ENCODE measurements around the gene AIMP1. TPM values are rescaled to one million over a fixed set of nuclear protein-coding genes. Genes with fewer than 3 reads are reported as not detected.

The AIMP1 gene
- total RNA-seq, 1 donor from 2014 or later: 46.8 TPM

GRCh38 chr4:106368678-106369077 is 52.3 kb downstream of the AIMP1 start, which contains the start of gene GIMD1:
TSS of gene GIMD1 (minus strand) at chr4:106368778. CDS start at chr4:106367435, 1,343 bp downstream.
- no peaks in the 10 kb centered on the region for H3K9me3 Mint-ChIP-seq (ENCODE audit: unreplicated experiment)
- Histone ChIP-seq H3K4me3 (ENCODE audit: insufficient read depth, low read depth, low read length) (no peak within 1 kb of the TSS), H3K9me3 (ENCODE audit: insufficient read depth, low read depth, low read length) (peaks cover 3% of the 10 kb centered on the region), H3K9ac (ENCODE audit: low read length) (peak within 1 kb of the TSS; percentile 4), H3K27me3 (ENCODE audit: insufficient read depth, low read length) (no peaks in the 10 kb centered on the region), H3K79me2 (ENCODE audit: insufficient read depth, low read length) (no peaks in the 10 kb centered on the region), H2AFZ (ENCODE audit: low read depth, low read length) (no peak within 1 kb of the TSS), H3K27ac (ENCODE audit: low read depth, low read length) (no peak within 1 kb of the TSS), H3K36me3 (ENCODE audit: insufficient read depth, low read length) (no peaks in the 10 kb centered on the region), H3K4me2 (ENCODE audit: low read length) (peak within 1 kb of the TSS; percentile 49), H4K20me1 (ENCODE audit: insufficient read depth, low read length) (no peaks in the 10 kb centered on the region), H3K4me1 (ENCODE audit: insufficient read depth, low read length) (peaks cover 11% of the 10 kb centered on the region)
- no peak for TF ChIP-seq EZH2 (IDR thresholded peaks at IDR 0.05; ENCODE audit: insufficient read depth, low read length)
- TF ChIP-seq, protein P1, sequence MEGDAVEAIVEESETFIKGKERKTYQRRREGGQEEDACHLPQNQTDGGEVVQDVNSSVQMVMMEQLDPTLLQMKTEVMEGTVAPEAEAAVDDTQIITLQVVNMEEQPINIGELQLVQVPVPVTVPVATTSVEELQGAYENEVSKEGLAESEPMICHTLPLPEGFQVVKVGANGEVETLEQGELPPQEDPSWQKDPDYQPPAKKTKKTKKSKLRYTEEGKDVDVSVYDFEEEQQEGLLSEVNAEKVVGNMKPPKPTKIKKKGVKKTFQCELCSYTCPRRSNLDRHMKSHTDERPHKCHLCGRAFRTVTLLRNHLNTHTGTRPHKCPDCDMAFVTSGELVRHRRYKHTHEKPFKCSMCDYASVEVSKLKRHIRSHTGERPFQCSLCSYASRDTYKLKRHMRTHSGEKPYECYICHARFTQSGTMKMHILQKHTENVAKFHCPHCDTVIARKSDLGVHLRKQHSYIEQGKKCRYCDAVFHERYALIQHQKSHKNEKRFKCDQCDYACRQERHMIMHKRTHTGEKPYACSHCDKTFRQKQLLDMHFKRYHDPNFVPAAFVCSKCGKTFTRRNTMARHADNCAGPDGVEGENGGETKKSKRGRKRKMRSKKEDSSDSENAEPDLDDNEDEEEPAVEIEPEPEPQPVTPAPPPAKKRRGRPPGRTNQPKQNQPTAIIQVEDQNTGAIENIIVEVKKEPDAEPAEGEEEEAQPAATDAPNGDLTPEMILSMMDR (IDR thresholded peaks at IDR 0.05; ENCODE audit: insufficient read depth, low read depth, low read length): no peak
- no peak for FAIRE-seq
- no peaks in the 10 kb centered on the region for H3K36me3 Mint-ChIP-seq (ENCODE audit: low read depth, unreplicated experiment)
- peaks cover 23% of the 10 kb centered on the region for H3K4me1 Mint-ChIP-seq (ENCODE audit: low read depth, unreplicated experiment)
- H3K27ac Mint-ChIP-seq (ENCODE audit: unreplicated experiment): no peak within 1 kb of the TSS
- H3K27me3 Mint-ChIP-seq (ENCODE audit: low read depth, unreplicated experiment): no peaks in the 10 kb centered on the region
- no peak for DNase-seq (ENCODE audit: low read depth)
- H3K4me3 Mint-ChIP-seq (ENCODE audit: unreplicated experiment): no peak within 1 kb of the TSS

DNA sequence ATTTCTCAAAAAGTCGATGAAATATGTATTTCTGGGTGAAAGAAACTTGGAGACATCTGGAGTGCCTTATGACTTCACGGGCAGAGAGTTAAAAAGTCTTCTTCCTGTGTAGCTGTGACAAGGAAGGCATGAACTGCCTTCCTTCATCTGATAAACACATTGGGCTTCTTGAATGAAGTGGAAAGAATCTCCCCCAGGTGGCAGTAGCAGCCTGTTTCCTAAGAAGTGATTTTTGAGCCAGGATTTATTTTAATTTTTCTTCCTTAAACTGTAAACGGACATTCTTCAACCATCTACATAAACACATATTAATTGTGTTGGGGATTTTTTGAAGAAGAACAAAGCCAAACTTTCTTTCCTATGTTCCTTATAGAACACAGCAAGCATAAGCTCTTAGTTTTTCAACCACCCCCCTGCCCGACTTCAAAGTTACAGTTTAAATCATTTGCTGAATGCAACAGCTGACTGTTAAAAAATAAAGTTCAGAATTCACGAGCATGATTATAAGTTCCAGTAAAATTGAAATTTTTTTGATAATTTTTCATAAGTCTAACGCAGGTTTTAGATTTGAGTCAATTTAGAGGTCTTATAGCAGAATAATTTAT is 53.2 kb downstream of the AIMP1 start:
- no peak overlapping the region for H2AFZ ChIP-seq (ENCODE audit: low read depth, low read length)
- H3K4me1 ChIP-seq (ENCODE audit: insufficient read depth, low read length): peaks cover 11% of the 10 kb centered on the region
- no peaks in the 10 kb centered on the region for H3K27me3 ChIP-seq (ENCODE audit: insufficient read depth, low read length)
- FAIRE-seq (peak; percentile 91), DNase-seq (ENCODE audit: low read depth) (peak; percentile 62)
- H3K9me3 ChIP-seq (ENCODE audit: insufficient read depth, low read depth, low read length): peaks cover 3% of the 10 kb centered on the region
- no peaks in the 10 kb centered on the region for H3K79me2 ChIP-seq (ENCODE audit: insufficient read depth, low read length)
- no peaks in the 10 kb centered on the region for H4K20me1 ChIP-seq (ENCODE audit: insufficient read depth, low read length)
- Mint-ChIP-seq H3K27ac (ENCODE audit: unreplicated experiment) (no peak overlapping the region), H3K36me3 (ENCODE audit: low read depth, unreplicated experiment) (no peaks in the 10 kb centered on the region), H3K4me3 (ENCODE audit: unreplicated experiment) (no peak overlapping the region), H3K4me1 (ENCODE audit: low read depth, unreplicated experiment) (peaks cover 17% of the 10 kb centered on the region), H3K27me3 (ENCODE audit: low read depth, unreplicated experiment) (no peaks in the 10 kb centered on the region), H3K9me3 (ENCODE audit: unreplicated experiment) (no peaks in the 10 kb centered on the region)
- TF ChIP-seq, protein P1 (IDR thresholded peaks at IDR 0.05; ENCODE audit: insufficient read depth, low read depth, low read length): peak; percentile 81
- no peak for TF ChIP-seq EZH2 (IDR thresholded peaks at IDR 0.05; ENCODE audit: insufficient read depth, low read length)
- H3K4me2 ChIP-seq (ENCODE audit: low read length): peak overlapping the region; percentile 49
- no peak overlapping the region for H3K27ac ChIP-seq (ENCODE audit: low read depth, low read length)
- H3K9ac ChIP-seq (ENCODE audit: low read length): peak overlapping the region; percentile 4
- H3K36me3 ChIP-seq (ENCODE audit: insufficient read depth, low read length): no peaks in the 10 kb centered on the region
- no peak overlapping the region for H3K4me3 ChIP-seq (ENCODE audit: insufficient read depth, low read depth, low read length)

DNA sequence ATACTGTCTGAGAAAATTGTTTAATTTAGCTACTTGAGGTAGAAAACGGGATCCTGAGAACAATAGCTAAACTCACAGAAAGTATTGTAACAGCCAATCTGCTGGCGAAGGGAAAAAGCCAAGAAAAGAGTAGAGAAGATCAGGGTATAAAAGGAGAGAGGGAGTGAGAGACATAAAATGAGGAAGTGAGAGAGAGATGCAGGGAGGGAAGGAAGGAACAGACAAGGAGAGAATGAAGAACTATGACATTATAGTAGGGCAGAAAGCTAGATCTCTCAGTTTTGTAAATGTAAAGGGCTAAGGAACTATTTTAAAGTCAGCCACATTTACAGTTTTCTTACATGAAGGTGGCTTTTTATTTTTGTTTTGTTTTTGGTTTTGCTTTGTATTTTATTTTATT is 53.9 kb downstream of the AIMP1 start:
- Histone ChIP-seq H2AFZ (ENCODE audit: low read depth, low read length) (peak overlapping the region; percentile 51), H3K4me1 (ENCODE audit: insufficient read depth, low read length) (peaks cover 11% of the 10 kb centered on the region), H3K9ac (ENCODE audit: low read length) (no peak overlapping the region), H3K4me3 (ENCODE audit: insufficient read depth, low read depth, low read length) (no peak overlapping the region), H3K79me2 (ENCODE audit: insufficient read depth, low read length) (no peaks in the 10 kb centered on the region), H3K9me3 (ENCODE audit: insufficient read depth, low read depth, low read length) (peaks cover 3% of the 10 kb centered on the region), H3K27me3 (ENCODE audit: insufficient read depth, low read length) (no peaks in the 10 kb centered on the region), H3K36me3 (ENCODE audit: insufficient read depth, low read length) (no peaks in the 10 kb centered on the region), H3K27ac (ENCODE audit: low read depth, low read length) (no peak overlapping the region), H3K4me2 (ENCODE audit: low read length) (no peak overlapping the region), H4K20me1 (ENCODE audit: insufficient read depth, low read length) (no peaks in the 10 kb centered on the region)
- H3K36me3 Mint-ChIP-seq (ENCODE audit: low read depth, unreplicated experiment): no peaks in the 10 kb centered on the region
- DNase-seq (ENCODE audit: low read depth): no peak
- TF ChIP-seq, protein P1 (IDR thresholded peaks at IDR 0.05; ENCODE audit: insufficient read depth, low read depth, low read length): no peak
- no peak for TF ChIP-seq EZH2 (IDR thresholded peaks at IDR 0.05; ENCODE audit: insufficient read depth, low read length)
- FAIRE-seq: no peak
- H3K9me3 Mint-ChIP-seq (ENCODE audit: unreplicated experiment): no peaks in the 10 kb centered on the region
- H3K4me1 Mint-ChIP-seq (ENCODE audit: low read depth, unreplicated experiment): peaks cover 12% of the 10 kb centered on the region
- H3K27ac Mint-ChIP-seq (ENCODE audit: unreplicated experiment): no peak overlapping the region
- H3K27me3 Mint-ChIP-seq (ENCODE audit: low read depth, unreplicated experiment): no peaks in the 10 kb centered on the region
- H3K4me3 Mint-ChIP-seq (ENCODE audit: unreplicated experiment): no peak overlapping the region

Measured in astrocyte (in vitro differentiated cells and primary cell).